ENCODE results near the gene XKR3.
"Not testable (repeated sequence)": the region's sequence is repeated elsewhere in the genome, so short reads cannot be mapped to it uniquely, and the experiment has no call there.

Gene XKR3

DNA sequence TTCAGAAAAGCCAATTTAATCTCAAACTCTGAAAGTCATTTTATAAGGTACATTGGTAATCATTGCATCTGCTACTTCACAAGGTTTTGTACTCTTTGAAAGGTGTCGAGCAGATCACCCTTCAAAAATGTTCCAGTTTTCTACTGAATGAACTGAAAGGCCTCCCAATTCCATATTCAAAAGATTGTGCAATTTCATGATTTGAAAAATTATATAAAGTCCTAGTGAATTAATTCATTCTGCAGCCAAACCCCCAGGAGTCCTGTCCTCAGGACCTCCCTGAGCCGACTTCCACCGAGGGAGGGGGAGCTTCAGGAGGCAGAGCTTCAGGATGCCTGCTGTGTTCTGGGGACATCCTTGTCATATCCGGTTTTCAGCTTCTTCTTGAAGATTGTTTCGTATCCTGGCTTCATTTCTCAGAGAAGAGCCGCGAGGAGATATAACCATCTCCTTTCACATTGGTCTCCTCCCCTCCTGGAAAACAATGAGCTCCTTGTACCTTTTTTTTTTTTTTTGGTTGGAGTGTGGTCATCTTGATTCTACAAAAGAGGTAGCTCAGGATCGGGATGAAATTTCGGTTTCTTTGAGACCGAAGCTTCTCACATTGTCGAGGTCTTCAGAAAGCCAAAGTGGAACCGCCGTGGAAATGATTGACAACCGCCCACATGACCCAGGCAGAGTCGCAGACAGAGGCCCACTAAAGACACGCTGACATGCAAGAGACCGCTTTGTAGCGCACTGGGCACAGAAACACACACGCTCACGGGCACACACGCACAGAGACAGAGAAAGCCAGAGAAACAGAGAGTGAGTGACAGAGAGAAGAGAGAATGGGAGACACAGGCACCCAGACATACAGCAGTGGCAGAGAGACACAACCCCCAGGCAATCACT is 77.7 kb downstream of the XKR3 start:
- DNase-seq (ENCODE audit: low read depth), result not testable (repeated sequence)

DNA sequence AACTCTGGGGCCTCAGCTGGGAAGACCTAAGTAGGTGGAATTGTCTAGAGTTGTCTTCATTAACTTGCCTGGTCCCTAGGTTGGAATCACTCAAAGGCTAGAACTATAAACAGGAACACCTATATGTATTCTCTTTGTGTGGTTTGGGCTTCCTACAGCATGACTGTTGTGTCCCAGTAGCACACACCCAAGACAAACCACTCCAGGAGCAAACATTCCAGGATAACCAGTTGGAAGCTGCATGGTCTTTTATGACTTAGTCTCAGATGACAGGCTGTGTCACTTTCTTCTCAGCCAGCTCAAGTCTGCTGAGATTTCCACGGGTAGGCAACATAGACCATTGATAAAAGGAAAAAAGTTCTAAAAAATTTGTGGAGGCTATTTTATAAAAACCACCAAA is 90.9 kb downstream of the XKR3 start:
- not testable (repeated sequence) for DNase-seq (ENCODE audit: low read depth)
